Measurements from ENCODE around the gene RNF151. TPM values are rescaled to one million over a fixed set of nuclear protein-coding genes. Genes with fewer than 3 reads are reported as not detected.

The RNF151 gene
- total and polyA plus RNA-seq, 2 of the 13 experiments (the other 11 are each of a cell fraction or from before 2014, with no cell fraction given): not detected

DNA sequence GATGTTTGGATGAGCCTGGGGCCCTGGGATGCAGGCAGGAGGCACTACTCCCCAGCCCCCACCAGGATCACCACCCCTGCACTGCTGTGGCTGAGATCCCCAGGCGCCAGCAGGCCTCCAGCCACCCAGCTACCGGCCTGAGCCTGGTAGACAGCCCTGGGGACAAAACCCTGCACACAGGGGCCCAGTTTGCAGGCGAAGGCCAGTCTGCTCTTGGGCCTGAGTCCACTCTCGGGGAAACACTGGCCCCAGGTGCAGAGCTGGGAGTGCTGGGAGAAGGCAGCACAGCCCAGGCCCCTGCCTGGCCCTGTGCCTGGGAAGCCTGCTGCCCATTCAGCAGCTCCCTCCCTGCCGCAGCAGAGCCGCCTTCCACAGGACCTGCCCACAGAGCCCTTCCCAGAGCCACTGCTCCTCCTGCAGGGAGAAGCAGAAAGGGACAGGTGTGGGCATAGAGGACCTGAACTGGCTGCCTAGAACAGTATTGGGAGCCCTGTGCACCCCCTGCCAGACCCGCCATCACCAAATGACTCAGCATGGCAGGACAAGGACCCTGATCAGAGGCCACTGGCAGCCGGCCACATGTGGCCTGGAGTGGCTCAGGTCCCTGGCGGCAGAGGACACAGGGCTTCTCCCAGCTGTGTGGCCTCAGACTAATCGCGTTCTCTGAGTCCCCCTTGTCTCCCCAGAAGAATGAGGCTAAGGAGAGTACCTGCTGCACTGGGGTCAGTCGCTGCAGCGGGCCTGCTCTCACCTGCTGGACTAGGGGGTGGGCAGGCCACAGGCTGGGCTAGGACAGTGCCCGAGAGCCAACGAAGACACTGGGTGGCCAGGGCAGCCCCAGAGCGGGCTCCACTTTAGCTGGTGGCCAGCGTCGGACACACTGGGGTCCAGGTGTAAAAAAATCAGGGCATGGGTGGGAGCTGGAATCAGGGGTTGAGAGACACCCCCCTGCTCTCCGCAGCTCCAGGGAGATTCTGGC lies 34.3 kb upstream of the RNF151 start (continued):
- TF ChIP-seq ZNF788 (CRISPR knock-in tag; IDR thresholded peaks at IDR 0.05; ENCODE audit: borderline replicate concordance): peak; percentile 52; the same call in 1 of the 2 replicates
- no peak for TF ChIP-seq RBM39 (IDR thresholded peaks at IDR 0.05; ENCODE audit: low read depth, low read length, poor library complexity, severe bottlenecking)
- TF ChIP-seq THAP11 (CRISPR knock-in tag; IDR thresholded peaks at IDR 0.05): peak; percentile 35; the same call in 1 of the 2 replicates
- TF ChIP-seq, protein P1, sequence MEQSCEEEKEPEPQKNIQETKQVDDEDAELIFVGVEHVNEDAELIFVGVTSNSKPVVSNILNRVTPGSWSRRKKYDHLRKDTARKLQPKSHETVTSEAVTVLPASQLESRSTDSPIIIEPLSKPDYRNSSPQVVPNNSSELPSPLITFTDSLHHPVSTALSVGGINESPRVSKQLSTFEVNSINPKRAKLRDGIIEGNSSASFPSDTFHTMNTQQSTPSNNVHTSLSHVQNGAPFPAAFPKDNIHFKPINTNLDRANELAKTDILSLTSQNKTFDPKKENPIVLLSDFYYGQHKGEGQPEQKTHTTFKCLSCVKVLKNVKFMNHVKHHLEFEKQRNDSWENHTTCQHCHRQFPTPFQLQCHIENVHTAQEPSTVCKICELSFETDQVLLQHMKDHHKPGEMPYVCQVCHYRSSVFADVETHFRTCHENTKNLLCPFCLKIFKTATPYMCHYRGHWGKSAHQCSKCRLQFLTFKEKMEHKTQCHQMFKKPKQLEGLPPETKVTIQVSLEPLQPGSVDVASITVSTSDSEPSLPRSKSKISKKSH (CRISPR knock-in tag; IDR thresholded peaks at IDR 0.05; ENCODE audit: borderline replicate concordance): 0 out of 2 replicates have a peak, but pooled peaks have one; percentile 46
- TF ChIP-seq, protein P2, sequence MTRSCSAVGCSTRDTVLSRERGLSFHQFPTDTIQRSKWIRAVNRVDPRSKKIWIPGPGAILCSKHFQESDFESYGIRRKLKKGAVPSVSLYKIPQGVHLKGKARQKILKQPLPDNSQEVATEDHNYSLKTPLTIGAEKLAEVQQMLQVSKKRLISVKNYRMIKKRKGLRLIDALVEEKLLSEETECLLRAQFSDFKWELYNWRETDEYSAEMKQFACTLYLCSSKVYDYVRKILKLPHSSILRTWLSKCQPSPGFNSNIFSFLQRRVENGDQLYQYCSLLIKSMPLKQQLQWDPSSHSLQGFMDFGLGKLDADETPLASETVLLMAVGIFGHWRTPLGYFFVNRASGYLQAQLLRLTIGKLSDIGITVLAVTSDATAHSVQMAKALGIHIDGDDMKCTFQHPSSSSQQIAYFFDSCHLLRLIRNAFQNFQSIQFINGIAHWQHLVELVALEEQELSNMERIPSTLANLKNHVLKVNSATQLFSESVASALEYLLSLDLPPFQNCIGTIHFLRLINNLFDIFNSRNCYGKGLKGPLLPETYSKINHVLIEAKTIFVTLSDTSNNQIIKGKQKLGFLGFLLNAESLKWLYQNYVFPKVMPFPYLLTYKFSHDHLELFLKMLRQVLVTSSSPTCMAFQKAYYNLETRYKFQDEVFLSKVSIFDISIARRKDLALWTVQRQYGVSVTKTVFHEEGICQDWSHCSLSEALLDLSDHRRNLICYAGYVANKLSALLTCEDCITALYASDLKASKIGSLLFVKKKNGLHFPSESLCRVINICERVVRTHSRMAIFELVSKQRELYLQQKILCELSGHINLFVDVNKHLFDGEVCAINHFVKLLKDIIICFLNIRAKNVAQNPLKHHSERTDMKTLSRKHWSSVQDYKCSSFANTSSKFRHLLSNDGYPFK (CRISPR knock-in tag; IDR thresholded peaks at IDR 0.05; ENCODE audit: borderline replicate concordance): no peak
- peak; percentile 71 for TF ChIP-seq ZFX (CRISPR knock-in tag; IDR thresholded peaks at IDR 0.05; ENCODE audit: low read depth)
- TF ChIP-seq, protein P3, sequence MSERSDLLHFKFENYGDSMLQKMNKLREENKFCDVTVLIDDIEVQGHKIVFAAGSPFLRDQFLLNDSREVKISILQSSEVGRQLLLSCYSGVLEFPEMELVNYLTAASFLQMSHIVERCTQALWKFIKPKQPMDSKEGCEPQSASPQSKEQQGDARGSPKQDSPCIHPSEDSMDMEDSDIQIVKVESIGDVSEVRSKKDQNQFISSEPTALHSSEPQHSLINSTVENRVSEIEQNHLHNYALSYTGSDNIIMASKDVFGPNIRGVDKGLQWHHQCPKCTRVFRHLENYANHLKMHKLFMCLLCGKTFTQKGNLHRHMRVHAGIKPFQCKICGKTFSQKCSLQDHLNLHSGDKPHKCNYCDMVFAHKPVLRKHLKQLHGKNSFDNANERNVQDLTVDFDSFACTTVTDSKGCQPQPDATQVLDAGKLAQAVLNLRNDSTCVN (CRISPR knock-in tag; IDR thresholded peaks at IDR 0.05; ENCODE audit: borderline replicate concordance): 0 out of 2 replicates have a peak, but pooled peaks have one; percentile 41
- no peak for TF ChIP-seq ZNF225 (CRISPR knock-in tag; IDR thresholded peaks at IDR 0.05)
- no peak for TF ChIP-seq ZNF713 (CRISPR knock-in tag; IDR thresholded peaks at IDR 0.05)
- TF ChIP-seq ZNF24 (IDR thresholded peaks at IDR 0.05): no peak
- TF ChIP-seq ZFYVE20 (CRISPR knock-in tag; IDR thresholded peaks at IDR 0.05; ENCODE audit: borderline replicate concordance, low read depth): no peak
- TF ChIP-seq ZNF460 (CRISPR knock-in tag; IDR thresholded peaks at IDR 0.05; ENCODE audit: borderline replicate concordance): peak; percentile 55
- TF ChIP-seq EED (CRISPR knock-in tag; IDR thresholded peaks at IDR 0.05): 0 out of 2 replicates have a peak, but pooled peaks have one; percentile 11
- TF ChIP-seq SNAI1 (CRISPR knock-in tag; IDR thresholded peaks at IDR 0.05; ENCODE audit: borderline replicate concordance): no peak
- TF ChIP-seq RXRA (CRISPR knock-in tag; IDR thresholded peaks at IDR 0.05): peak; percentile 43; the same call in 1 of the 2 replicates
- TF ChIP-seq ZMYM2 (CRISPR knock-in tag; IDR thresholded peaks at IDR 0.05): peak; percentile 33; the same call in 1 of the 2 replicates
- no peak for TF ChIP-seq ZHX1 (CRISPR knock-in tag; IDR thresholded peaks at IDR 0.05; ENCODE audit: low read depth)

Measured in HepG2 (cell line).